IMR-90 (cell line): ENCODE data around the gene NCOA7. TPM values are rescaled to one million over a fixed set of nuclear protein-coding genes. Genes with fewer than 3 reads are reported as not detected.

Experiments used
- ATAC-seq: fragments of 200-7000 bp; cut with Tn5 transposase; 2 replicates; pipeline ENCODE4 v1.9.1; 2020; ENCODE audit warnings: low read depth, mild to moderate bottlenecking, moderate library complexity
- BruUV-seq: library from RNA; stranded (reverse); fragments of 400-500 nt; replicated peaks from 2 replicates; lab custom pipeline; 2021; lab: Mats Ljungman, UMichigan
- CTCF ChIA-PET: fragments of 300-600 bp; formaldehyde crosslinking; extraction: SDS; loops from one replicate; lab custom pipeline; 2021; ENCODE audit warnings: antibody characterized with exemption; lab: Yijun Ruan, JAX
- POLR2A ChIA-PET: fragments of 300-600 bp; sonication (Branson Sonifier 250); formaldehyde crosslinking; loops from one replicate; lab custom pipeline; 2022; ENCODE audit warnings: antibody characterized with exemption; ENCODE audit not compliant: unreplicated experiment; lab: Charles Lee
- DNase-seq: peaks from one replicate; pipeline ENCODE4 v3.0.0; 2013
- H2AFZ ChIP-seq: replicated peaks from 2 replicates; pipeline ENCODE3; 2013; ENCODE audit warnings: low read length, mild to moderate bottlenecking; ENCODE audit not compliant: poor library complexity
- H2AK5ac ChIP-seq: 2 replicates; pipeline ENCODE4 v1.6.1; 2013; ENCODE audit warnings: low read depth, low read length, inconsistent platforms
- H2AK9ac ChIP-seq: replicated peaks from 2 replicates; pipeline ENCODE3; 2013; ENCODE audit warnings: mild to moderate bottlenecking, low read depth, low read length, moderate library complexity; ENCODE audit not compliant: poor library complexity
- H2BK120ac ChIP-seq: 2 replicates; pipeline ENCODE4 v1.6.1; 2013; ENCODE audit warnings: low read depth, low read length, inconsistent platforms
- H2BK15ac ChIP-seq: 3 replicates; pipeline ENCODE4 v1.6.1; 2013; ENCODE audit warnings: low read depth, low read length, inconsistent platforms
- H2BK20ac ChIP-seq: 2 replicates; pipeline ENCODE4 v1.6.1; 2013; ENCODE audit warnings: low read depth, mild to moderate bottlenecking, inconsistent platforms, low read length, moderate library complexity
- H2BK5ac ChIP-seq: 2 replicates; pipeline ENCODE4 v1.6.1; 2013; ENCODE audit warnings: mild to moderate bottlenecking, low read depth, low read length, inconsistent platforms; ENCODE audit not compliant: poor library complexity, severe bottlenecking
- H3K14ac ChIP-seq: replicated peaks from 2 replicates; pipeline ENCODE4 v1.6.1; 2013; ENCODE audit warnings: low read depth, low read length, inconsistent platforms
- H3K18ac ChIP-seq: 2 replicates; pipeline ENCODE4 v1.6.1; 2013; ENCODE audit warnings: low read depth, low read length, control low read depth
- H3K23ac ChIP-seq: 2 replicates; pipeline ENCODE4 v1.6.1; 2013; ENCODE audit warnings: low read depth, low read length, inconsistent platforms
- H3K27ac ChIP-seq: 2 replicates; pipeline ENCODE4 v1.5.1; 2013; ENCODE audit warnings: mild to moderate bottlenecking, control low read depth, low read length; ENCODE audit not compliant: insufficient read depth
- H3K27me3 ChIP-seq: 2 replicates; pipeline ENCODE4 v1.6.1; 2013; ENCODE audit warnings: low read length; ENCODE audit not compliant: control insufficient read depth, insufficient read depth
- H3K36me3 ChIP-seq: 2 replicates; pipeline ENCODE4 v1.6.1; 2013; ENCODE audit warnings: low read length, mixed read lengths; ENCODE audit not compliant: control insufficient read depth, insufficient read depth
- H3K4ac ChIP-seq: 2 replicates; pipeline ENCODE4 v1.6.1; 2013; ENCODE audit warnings: low read depth, low read length, inconsistent platforms
- H3K4me1 ChIP-seq: 2 replicates; pipeline ENCODE4 v1.6.1; 2013; ENCODE audit warnings: low read length, mixed read lengths; ENCODE audit not compliant: control insufficient read depth, insufficient read depth
- H3K4me2 ChIP-seq: 2 replicates; pipeline ENCODE4 v1.6.1; 2013; ENCODE audit warnings: low read depth, mild to moderate bottlenecking, control low read depth, low read length, moderate library complexity
- H3K4me3 ChIP-seq: 2 replicates; pipeline ENCODE4 v1.5.1; 2013; ENCODE audit warnings: low read depth, mild to moderate bottlenecking, control low read depth, low read length, moderate library complexity; ENCODE audit not compliant: insufficient read depth
- H3K56ac ChIP-seq: 2 replicates; pipeline ENCODE4 v1.6.1; 2013; ENCODE audit warnings: low read length, inconsistent platforms; ENCODE audit not compliant: insufficient read depth; ENCODE audit errors: extremely low read depth
- H3K79me1 ChIP-seq, 2 experiments: 2 replicates each; pipeline ENCODE4 v1.6.1; 2013; ENCODE audit warnings: low read length in 2 of 2, inconsistent platforms in 1 of 2, low read depth in 1 of 2
- H3K9ac ChIP-seq: 2 replicates; pipeline ENCODE4 v1.6.1; 2013; ENCODE audit warnings: low read depth, low read length, control low read depth
- H3K9me1 ChIP-seq: 2 replicates; pipeline ENCODE4 v1.6.1; 2013; ENCODE audit warnings: low read length, inconsistent platforms; ENCODE audit not compliant: insufficient read depth
- H3K9me3 ChIP-seq: 2 replicates; pipeline ENCODE4 v1.6.1; 2013; ENCODE audit warnings: low read length; ENCODE audit not compliant: control insufficient read depth, insufficient read depth
- H4K20me1 ChIP-seq: 2 replicates; pipeline ENCODE4 v1.6.1; 2013; ENCODE audit warnings: low read length, inconsistent platforms; ENCODE audit not compliant: insufficient read depth
- H4K5ac ChIP-seq: 2 replicates; pipeline ENCODE4 v1.6.1; 2013; ENCODE audit warnings: mild to moderate bottlenecking, low read depth, low read length, control low read depth
- H4K8ac ChIP-seq, 2 experiments: 2 replicates each; pipeline ENCODE4 v1.6.1; 2013; ENCODE audit warnings: low read depth in 2 of 2, low read length in 2 of 2, control low read depth in 1 of 2, inconsistent platforms in 1 of 2
- H4K91ac ChIP-seq: 2 replicates; pipeline ENCODE4 v1.6.1; 2013; ENCODE audit warnings: low read depth, low read length, inconsistent platforms; ENCODE audit not compliant: insufficient read depth
- BHLHE40 ChIP-seq: fragments of 150-350 bp; IDR thresholded peaks from 2 replicates; pipeline ENCODE4 v1.6.1; 2016; ENCODE audit warnings: mild to moderate bottlenecking, low read depth, low read length
- CEBPB ChIP-seq: IDR thresholded peaks from 2 replicates; pipeline ENCODE4 v1.6.1; 2012; ENCODE audit warnings: low read depth, low read length, improper control_type of control experiment
- CHD1 ChIP-seq: IDR thresholded peaks from 2 replicates; pipeline ENCODE4 v1.6.1; 2012; ENCODE audit warnings: low read depth, low read length, improper control_type of control experiment
- CTCF ChIP-seq: conservative IDR thresholded peaks from 2 replicates; pipeline ENCODE4 v1.5.1; 2012; ENCODE audit warnings: mild to moderate bottlenecking, low read depth, low read length, improper control_type of control experiment
- ELK1 ChIP-seq: fragments of 150-350 bp; IDR thresholded peaks from 2 replicates; pipeline ENCODE4 v1.6.1; 2016; ENCODE audit warnings: low read depth, mild to moderate bottlenecking, low read length, moderate library complexity, borderline replicate concordance
- MAZ ChIP-seq: IDR thresholded peaks from 2 replicates; pipeline ENCODE4 v1.6.1; 2012; ENCODE audit warnings: low read depth, mild to moderate bottlenecking, low read length, improper control_type of control experiment, moderate library complexity, borderline replicate concordance
- MXI1 ChIP-seq: IDR thresholded peaks from 2 replicates; pipeline ENCODE4 v1.6.1; 2012; ENCODE audit warnings: low read depth, mild to moderate bottlenecking, low read length, moderate library complexity, borderline replicate concordance
- NFE2L2 ChIP-seq: fragments of 150-350 bp; IDR thresholded peaks from 2 replicates; pipeline ENCODE4 v1.6.1; 2016; ENCODE audit warnings: low read depth, mild to moderate bottlenecking, low read length
- POLR2A ChIP-seq: IDR thresholded peaks from 2 replicates; pipeline ENCODE4 v1.6.1; 2012; ENCODE audit warnings: mild to moderate bottlenecking, low read depth, low read length
- RCOR1 ChIP-seq: IDR thresholded peaks from 2 replicates; pipeline ENCODE4 v1.6.1; 2012; ENCODE audit warnings: mild to moderate bottlenecking, low read length, improper control_type of control experiment; ENCODE audit not compliant: insufficient replicate concordance
- RFX5 ChIP-seq: IDR thresholded peaks from 2 replicates; pipeline ENCODE4 v1.8.0; 2012; ENCODE audit warnings: low read depth, mild to moderate bottlenecking, low read length, moderate library complexity
- SMC3 ChIP-seq: fragments of 150-350 bp; IDR thresholded peaks from 2 replicates; pipeline ENCODE4 v1.6.1; 2016; ENCODE audit warnings: low read depth, mild to moderate bottlenecking, antibody characterized with exemption, low read length, moderate library complexity
- WGBS, 2 experiments: methylation state at CpG; one replicate each; pipeline versions ENCODE4 v1.1.5 to v1.1.7; 2013; ENCODE audit warnings: missing lambda C conversion rate in 2 of 2; ENCODE audit not compliant: insufficient read length in 1 of 2; ENCODE audit errors: extremely low coverage in 2 of 2; 5-methylcytosine and 5-hydroxymethylcytosine counted together
- dilution Hi-C: fragments of 300-500 bp; cut with HindIII; formaldehyde crosslinking; loops from one replicate; pipeline ENCODE4 v1.14.3; 2018; ENCODE audit warnings: low sequenced_read_pairs; ENCODE audit not compliant: unreplicated experiment
- in situ Hi-C: fragments of 300-500 bp; cut with MboI; formaldehyde crosslinking; loops from 3 replicates; pipeline ENCODE4 v1.14.3; 2019; ENCODE audit warnings: low sequenced_read_pairs, inconsistent platforms, mixed read lengths
- intact Hi-C: fragments of 100-400 bp; cut with micrococcal nuclease; formaldehyde crosslinking; loops from 2 replicates; pipeline ENCODE4 v1.10.0; 2022
- polyA plus RNA-seq, 3 experiments: library from polyadenylated mRNA; depleted of rRNA; stranded (reverse); fragments of >200 nt; gene quantifications; 2 replicates each; pipeline ENCODE4 v1.2.3, GENCODE V29; 2012; ENCODE audit warnings: low replicate concordance in 1 of 3
- total RNA-seq: library from RNA; depleted of rRNA; stranded (reverse); fragments of >200 nt; gene quantifications from 2 replicates; pipeline ENCODE4 v1.2.3, GENCODE V29; 2012
- TF ChIP-seq, protein P1 (sequence below): fragments of 150-350 bp; IDR thresholded peaks from 2 replicates; pipeline ENCODE4 v1.6.1; 2017; ENCODE audit warnings: mild to moderate bottlenecking, antibody characterized with exemption, low read length, low read depth

NCOA7 gene
- total and polyA plus RNA-seq, 2 of the 4 experiments (the other 2 are of a cell fraction), result 12.6 to 12.9 TPM

DNA sequence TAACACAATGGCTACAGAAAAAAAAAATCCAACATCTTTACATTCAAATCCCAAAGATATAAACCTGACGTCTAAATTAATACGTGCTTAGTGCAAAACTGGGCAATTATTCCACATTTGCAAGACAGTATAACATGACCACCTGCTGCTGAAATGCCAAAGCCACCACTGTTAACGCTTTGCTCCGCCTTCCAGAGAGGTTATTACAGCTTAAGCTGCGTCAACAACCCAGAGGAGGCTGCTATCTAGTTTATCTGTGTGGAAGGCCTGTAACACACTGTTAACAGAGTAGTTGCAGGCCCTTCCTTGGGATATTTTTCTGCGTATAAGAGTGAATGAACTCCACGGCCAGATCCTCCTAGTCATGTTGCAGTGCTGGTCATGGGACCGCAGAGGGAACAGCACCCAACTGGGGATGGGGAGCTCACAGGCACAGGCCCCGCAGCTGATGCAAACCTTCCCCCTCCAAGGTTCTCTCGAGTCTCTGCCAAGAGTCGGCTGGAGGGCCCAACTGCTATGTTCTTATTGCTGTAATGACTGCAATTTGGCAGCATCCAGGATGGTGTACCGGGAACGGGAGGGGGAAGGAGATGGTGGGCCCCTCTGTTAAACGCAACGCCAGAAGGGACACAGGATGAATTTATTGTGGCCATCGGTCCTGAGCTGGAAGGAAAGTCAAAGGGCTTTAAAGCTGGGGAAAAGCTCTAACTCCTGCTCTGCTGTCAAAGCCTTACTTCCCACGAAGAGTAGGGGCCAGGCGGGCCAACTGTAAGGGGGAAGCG is 993 bp upstream of the NCOA7 start:
- peak overlapping the region; percentile 92 to 98 for H4K8ac ChIP-seq
- peak overlapping the region; percentile 93 for H3K9ac ChIP-seq
- peak overlapping the region; percentile 83 for H3K4me3 ChIP-seq
- H3K4me1 ChIP-seq, result peaks cover 8% of the 10 kb centered on the region
- no peaks in the 10 kb centered on the region for H3K9me1 ChIP-seq
- peak overlapping the region; percentile 96 for H4K5ac ChIP-seq
- peak overlapping the region; percentile 84 for H4K91ac ChIP-seq
- peak overlapping the region; percentile 83 for H3K23ac ChIP-seq
- no peaks in the 10 kb centered on the region for H4K20me1 ChIP-seq
- H3K18ac ChIP-seq, result peak overlapping the region; percentile 79
- no peaks in the 10 kb centered on the region for H3K36me3 ChIP-seq
- intact Hi-C loops, result loop anchor here (1.0 to 5.0 kb wide), 2 partner anchors 68 to 167 kb away; partner anchors contain the start of gene HINT3
- H3K14ac ChIP-seq, result peak overlapping the region; percentile 82
- no peaks in the 10 kb centered on the region for H3K9me3 ChIP-seq
- peak overlapping the region; percentile 75 for H3K56ac ChIP-seq
- no peaks in the 10 kb centered on the region for H3K27me3 ChIP-seq
- in situ Hi-C loops, result loop anchor here (5.0 kb wide), 1 partner anchor 168 kb away; the partner anchor contains the start of gene HINT3
- POLR2A ChIA-PET, result interaction anchor here (0.6 to 1.3 kb wide), 5 partner anchors 45 to 1477 kb away, joined by 3 to 4 read pairs (median 3); partner anchors contain the start of genes HINT3 and RNF146
- no TSS peak for BruUV-seq
- H2BK20ac ChIP-seq, result no peak overlapping the region
- peak overlapping the region; percentile 86 for H3K4ac ChIP-seq
- dilution Hi-C loops, result no loop called here
- CTCF ChIA-PET, result interaction anchor here (0.6 to 4.9 kb wide), 8 partner anchors 9 to 207 kb away, joined by 3 to 45 read pairs (median 4); partner anchors contain the start of gene HINT3
- H2BK5ac ChIP-seq, result peak overlapping the region; percentile 75
- peak overlapping the region; percentile 52 for H2AK5ac ChIP-seq
- peak overlapping the region; percentile 49; the same call in 1 of the 2 replicates for H2BK120ac ChIP-seq
- peak; percentile 44 for DNase-seq
- H2AFZ ChIP-seq, result peak overlapping the region; percentile 85
- H3K27ac ChIP-seq, result peak overlapping the region; percentile 82
- peaks cover 3 to 17% of the 10 kb centered on the region in 2 experiments; a peak in 2 of 4 replicates for H3K79me1 ChIP-seq
- no peak overlapping the region for H2BK15ac ChIP-seq
- H2AK9ac ChIP-seq, result peak overlapping the region; percentile 92
- ATAC-seq, result peak; percentile 4
- H3K4me2 ChIP-seq, result peak overlapping the region; percentile 73
- 20% methylated on average over 1 of the region's 19 CpGs; no CpG with 5 or more reads in 1 of the 2 experiments for WGBS, 2 experiments
- TF ChIP-seq MXI1 (no peak), CTCF (no peak), CEBPB (no peak), SMC3 (no peak), ELK1 (no peak), POLR2A (no peak), RFX5 (no peak), NFE2L2 (no peak), RCOR1 (no peak), MAZ (no peak), BHLHE40 (no peak), CHD1 (no peak)
- TF ChIP-seq, protein P1, sequence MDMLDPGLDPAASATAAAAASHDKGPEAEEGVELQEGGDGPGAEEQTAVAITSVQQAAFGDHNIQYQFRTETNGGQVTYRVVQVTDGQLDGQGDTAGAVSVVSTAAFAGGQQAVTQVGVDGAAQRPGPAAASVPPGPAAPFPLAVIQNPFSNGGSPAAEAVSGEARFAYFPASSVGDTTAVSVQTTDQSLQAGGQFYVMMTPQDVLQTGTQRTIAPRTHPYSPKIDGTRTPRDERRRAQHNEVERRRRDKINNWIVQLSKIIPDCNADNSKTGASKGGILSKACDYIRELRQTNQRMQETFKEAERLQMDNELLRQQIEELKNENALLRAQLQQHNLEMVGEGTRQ, result no peak
